Measurements from ENCODE around the gene IGSF22.

The IGSF22 gene

GRCh38 chr11:18745251-18745650, 19.3 kb upstream of the IGSF22 start:
- no peak overlapping the region for H3K4me3 ChIP-seq (ENCODE audit: low read depth, low read length)
- no peak for DNase-seq (ENCODE audit: low read depth)
- TF ChIP-seq MAX (IDR thresholded peaks at IDR 0.05; ENCODE audit: low read depth, low read length) (no peak), POLR2A (IDR thresholded peaks at IDR 0.05; ENCODE audit: extremely low read depth, insufficient read length) (no peak), MYC (IDR thresholded peaks at IDR 0.05; ENCODE audit: low read depth, low read length) (no peak), CTCF (IDR thresholded peaks at IDR 0.05; ENCODE audit: low read depth, low read length) (no peak)

- no peak overlapping the region for H3K4me3 ChIP-seq (ENCODE audit: low read depth, low read length)
- TF ChIP-seq CTCF (IDR thresholded peaks at IDR 0.05; ENCODE audit: low read depth, low read length) (no peak), POLR2A (IDR thresholded peaks at IDR 0.05; ENCODE audit: extremely low read depth, insufficient read length) (no peak), MAX (IDR thresholded peaks at IDR 0.05; ENCODE audit: low read depth, low read length) (no peak), MYC (IDR thresholded peaks at IDR 0.05; ENCODE audit: low read depth, low read length) (no peak)
- no peak for DNase-seq (ENCODE audit: low read depth)
Measured at GRCh38 chr11:18743900-18744514, 18.0 kb upstream of the IGSF22 start.

GRCh38 chr11:18743365-18743764, 17.4 kb upstream of the IGSF22 start:
- no peak for DNase-seq (ENCODE audit: low read depth)
- no peak for TF ChIP-seq CTCF (IDR thresholded peaks at IDR 0.05; ENCODE audit: low read depth, low read length)
- no peak for TF ChIP-seq MYC (IDR thresholded peaks at IDR 0.05; ENCODE audit: low read depth, low read length)
- no peak for TF ChIP-seq MAX (IDR thresholded peaks at IDR 0.05; ENCODE audit: low read depth, low read length)
- TF ChIP-seq POLR2A (IDR thresholded peaks at IDR 0.05; ENCODE audit: extremely low read depth, insufficient read length): no peak
- no peak overlapping the region for H3K4me3 ChIP-seq (ENCODE audit: low read depth, low read length)

GRCh38 chr11:18741783-18742182, 15.8 kb upstream of the IGSF22 start:
- TF ChIP-seq MYC (IDR thresholded peaks at IDR 0.05; ENCODE audit: low read depth, low read length) (no peak), MAX (IDR thresholded peaks at IDR 0.05; ENCODE audit: low read depth, low read length) (no peak), CTCF (IDR thresholded peaks at IDR 0.05; ENCODE audit: low read depth, low read length) (no peak), POLR2A (IDR thresholded peaks at IDR 0.05; ENCODE audit: extremely low read depth, insufficient read length) (no peak)
- no peak overlapping the region for H3K4me3 ChIP-seq (ENCODE audit: low read depth, low read length)
- DNase-seq (ENCODE audit: low read depth): no peak

- no peak for TF ChIP-seq POLR2A (IDR thresholded peaks at IDR 0.05; ENCODE audit: extremely low read depth, insufficient read length)
- TF ChIP-seq CTCF (IDR thresholded peaks at IDR 0.05; ENCODE audit: low read depth, low read length): no peak
- TF ChIP-seq MYC (IDR thresholded peaks at IDR 0.05; ENCODE audit: low read depth, low read length): no peak
- no peak for TF ChIP-seq MAX (IDR thresholded peaks at IDR 0.05; ENCODE audit: low read depth, low read length)
- no peak overlapping the region for H3K4me3 ChIP-seq (ENCODE audit: low read depth, low read length)
- DNase-seq (ENCODE audit: low read depth): no peak
Measured at GRCh38 chr11:18739685-18740084, 13.7 kb upstream of the IGSF22 start.
